Astrocyte (in vitro differentiated cells and primary cell): ENCODE measurements around the gene MXD1.

Source experiments
- EZH2 ChIP-seq: IDR thresholded peaks from 2 replicates; pipeline ENCODE4 v1.6.1; 2012; ENCODE audit warnings: mild to moderate bottlenecking, low read length, inconsistent platforms; ENCODE audit not compliant: insufficient read depth
- TF ChIP-seq, protein P1 (sequence below): IDR thresholded peaks from 2 replicates; pipeline ENCODE4 v1.5.1; 2011; ENCODE audit warnings: low read depth, mild to moderate bottlenecking, inconsistent platforms, low read length, moderate library complexity; ENCODE audit not compliant: insufficient read depth

DNA sequence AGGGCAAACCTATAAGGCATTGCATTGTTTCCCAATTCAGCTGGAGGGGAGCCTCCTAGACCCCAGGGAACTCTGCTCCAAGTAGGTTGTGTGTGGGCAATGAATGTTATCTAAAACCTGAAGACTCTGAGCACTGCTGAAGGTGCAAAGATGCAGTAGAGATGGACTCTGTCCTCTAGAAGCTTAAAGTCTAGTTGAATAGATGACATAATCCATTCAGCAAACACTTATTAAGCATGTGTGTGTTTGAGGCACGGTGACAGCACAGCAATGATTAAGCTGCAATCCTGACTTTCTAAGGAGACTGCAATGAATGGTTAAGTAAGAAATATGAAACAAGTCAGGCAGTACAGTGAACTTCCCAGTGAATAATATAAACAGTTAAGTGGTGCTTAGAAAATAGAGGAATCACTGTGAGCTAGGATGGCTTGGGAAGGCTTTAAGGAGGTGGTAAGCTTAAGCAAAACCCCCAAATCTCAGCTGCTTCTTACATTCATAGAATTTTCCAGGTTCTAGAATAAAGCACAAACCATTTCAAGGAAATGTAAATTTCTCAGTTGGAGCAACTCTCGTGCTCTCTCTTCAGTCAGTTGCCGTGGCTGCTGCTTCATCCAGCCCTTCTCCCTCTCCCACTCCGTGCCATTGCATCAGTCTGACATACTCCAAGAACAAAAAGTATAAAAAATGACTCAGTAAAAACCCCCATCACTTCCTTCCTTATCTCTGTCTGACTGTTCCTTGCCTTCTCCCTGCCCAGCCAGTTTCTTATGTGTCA is 19.1 kb downstream of the MXD1 start:
- TF ChIP-seq, protein P1, sequence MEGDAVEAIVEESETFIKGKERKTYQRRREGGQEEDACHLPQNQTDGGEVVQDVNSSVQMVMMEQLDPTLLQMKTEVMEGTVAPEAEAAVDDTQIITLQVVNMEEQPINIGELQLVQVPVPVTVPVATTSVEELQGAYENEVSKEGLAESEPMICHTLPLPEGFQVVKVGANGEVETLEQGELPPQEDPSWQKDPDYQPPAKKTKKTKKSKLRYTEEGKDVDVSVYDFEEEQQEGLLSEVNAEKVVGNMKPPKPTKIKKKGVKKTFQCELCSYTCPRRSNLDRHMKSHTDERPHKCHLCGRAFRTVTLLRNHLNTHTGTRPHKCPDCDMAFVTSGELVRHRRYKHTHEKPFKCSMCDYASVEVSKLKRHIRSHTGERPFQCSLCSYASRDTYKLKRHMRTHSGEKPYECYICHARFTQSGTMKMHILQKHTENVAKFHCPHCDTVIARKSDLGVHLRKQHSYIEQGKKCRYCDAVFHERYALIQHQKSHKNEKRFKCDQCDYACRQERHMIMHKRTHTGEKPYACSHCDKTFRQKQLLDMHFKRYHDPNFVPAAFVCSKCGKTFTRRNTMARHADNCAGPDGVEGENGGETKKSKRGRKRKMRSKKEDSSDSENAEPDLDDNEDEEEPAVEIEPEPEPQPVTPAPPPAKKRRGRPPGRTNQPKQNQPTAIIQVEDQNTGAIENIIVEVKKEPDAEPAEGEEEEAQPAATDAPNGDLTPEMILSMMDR: no peak
- TF ChIP-seq EZH2: no peak
